GM21367 (cell line): ENCODE data around the gene AHSP.
"Not testable (repeated sequence)": the region's sequence is repeated elsewhere in the genome, so short reads cannot be mapped to it uniquely, and the experiment has no call there.

ENCODE experiments used
- ATAC-seq: cut with Tn5 transposase; IDR thresholded peaks from one replicate; pipeline ENCODE4 v1.9.1; 2021; ENCODE audit not compliant: unreplicated experiment

AHSP gene

GRCh38 chr16:31529937-31530312 is 2.2 kb downstream of the AHSP start:
- no peak for ATAC-seq

- no peak for ATAC-seq
Observed at GRCh38 chr16:31530405-31530804, 2.7 kb downstream of the AHSP start.

GRCh38 chr16:31531096-31531495 is 3.4 kb downstream of the AHSP start:
- no peak for ATAC-seq

- ATAC-seq, result no peak
Observed at GRCh38 chr16:31532120-31532519, 4.4 kb downstream of the AHSP start.

- ATAC-seq, result no peak
Observed at GRCh38 chr16:31532896-31533295, 5.2 kb downstream of the AHSP start.

- ATAC-seq, result no peak
Observed at GRCh38 chr16:31535737-31536136, 8.0 kb downstream of the AHSP start.

GRCh38 chr16:31536804-31537361 is 9.2 kb downstream of the AHSP start:
- no peak for ATAC-seq

- no peak for ATAC-seq
Observed at GRCh38 chr16:31537362-31538242, 9.9 kb downstream of the AHSP start.

GRCh38 chr16:31538243-31538598 is 10.5 kb downstream of the AHSP start:
- ATAC-seq, result not testable (repeated sequence)

GRCh38 chr16:31539762-31540161 is 12.1 kb downstream of the AHSP start:
- not testable (repeated sequence) for ATAC-seq

- no peak for ATAC-seq
Observed at GRCh38 chr16:31542763-31543162, 15.1 kb downstream of the AHSP start.

- ATAC-seq, result no peak
Observed at GRCh38 chr16:31561426-31562233, 33.9 kb downstream of the AHSP start.

GRCh38 chr16:31568577-31569359 is 41.1 kb downstream of the AHSP start:
- ATAC-seq, result no peak

GRCh38 chr16:31569360-31569717 is 41.6 kb downstream of the AHSP start:
- ATAC-seq, result no peak

- ATAC-seq, result no peak
Observed at GRCh38 chr16:31572821-31573220, 45.1 kb downstream of the AHSP start.

- not testable (repeated sequence) for ATAC-seq
Observed at GRCh38 chr16:31574159-31574558, 46.5 kb downstream of the AHSP start.

GRCh38 chr16:31577411-31577810 is 49.7 kb downstream of the AHSP start:
- no peak for ATAC-seq
